Activated naive CD4-positive, alpha-beta T cell (primary cell): ENCODE data around the gene ZNF334.

ENCODE experiments used
- DNase-seq, 4 experiments: peaks; one replicate each; lab custom pipeline; 2025; lab: John Stamatoyannopoulos, UW

ZNF334 gene

DNA sequence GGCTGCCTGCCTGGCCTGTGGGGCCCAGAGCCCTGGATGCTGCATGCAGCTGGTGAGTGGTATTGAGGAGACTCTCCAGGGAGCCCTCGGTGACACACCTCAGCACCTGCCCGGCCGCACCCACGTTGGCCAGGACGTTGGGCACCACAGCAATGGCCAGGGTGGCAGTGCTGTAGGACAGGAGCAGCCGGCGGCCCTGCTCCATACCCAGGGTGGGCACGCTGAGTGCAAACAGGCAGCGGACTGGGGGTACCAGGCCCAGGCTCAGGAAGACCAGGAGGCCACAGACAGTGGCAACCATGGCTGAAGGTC is 32.4 kb upstream of the ZNF334 start:
- DNase-seq: no peak

DNA sequence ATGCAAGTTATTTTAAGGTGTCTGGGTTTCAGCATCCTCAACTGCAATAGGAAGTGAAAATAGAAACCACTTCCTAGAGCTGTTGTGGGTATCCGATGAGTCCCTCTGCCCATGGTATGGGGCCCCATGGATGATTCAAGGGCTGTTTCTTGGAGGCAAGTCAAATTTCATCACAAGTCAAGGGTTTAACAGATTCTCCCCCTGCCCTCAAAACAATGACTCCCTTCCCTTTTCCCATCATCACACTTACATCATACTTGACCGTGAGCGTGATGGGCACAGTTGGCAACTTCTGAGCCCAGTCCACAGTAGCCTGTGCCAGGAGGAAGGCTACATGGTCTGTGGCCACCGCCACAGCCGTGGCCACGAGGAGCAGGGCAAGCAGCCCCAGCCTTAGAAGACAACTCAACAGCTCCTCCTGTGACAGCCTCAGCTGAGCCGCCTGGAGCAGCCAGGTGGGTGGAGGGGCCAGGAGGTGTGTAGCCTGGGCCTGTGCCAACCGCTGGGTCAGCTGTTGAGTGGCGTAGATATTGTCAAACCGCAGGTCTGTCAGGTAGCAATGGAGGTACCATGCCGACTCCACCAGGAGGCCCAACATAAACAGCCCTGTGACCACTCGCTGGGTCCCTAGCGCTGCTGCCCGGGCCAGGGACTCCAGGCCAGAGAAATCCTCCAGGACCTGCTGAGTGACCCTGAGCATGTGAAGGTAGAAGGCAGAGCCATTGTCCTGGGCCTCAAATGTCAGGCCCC is 31.9 kb upstream of the ZNF334 start:
- DNase-seq: no peak

GRCh38 chr20:46544576-46544975 is 31.2 kb upstream of the ZNF334 start:
- no peak for DNase-seq

DNA sequence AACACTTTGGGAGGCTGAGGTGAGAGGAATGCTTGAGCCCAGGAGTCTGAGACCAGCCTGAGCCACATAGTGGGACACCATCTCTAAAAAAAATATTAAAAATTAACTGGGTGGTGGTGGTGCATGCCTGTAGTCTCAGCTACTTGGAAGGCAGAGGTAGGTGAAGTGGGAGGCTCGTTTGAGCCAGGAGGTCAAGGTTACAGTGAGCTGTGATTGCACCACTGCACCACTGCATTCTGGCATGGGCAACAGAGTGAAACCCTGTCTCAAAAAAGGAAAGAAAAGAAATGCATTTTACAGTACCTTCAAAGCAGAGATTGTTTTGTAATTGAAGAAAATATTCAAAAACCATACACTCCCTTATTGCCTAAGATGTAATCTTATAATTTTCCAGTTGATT is 30.6 kb upstream of the ZNF334 start:
- no peak for DNase-seq

DNA sequence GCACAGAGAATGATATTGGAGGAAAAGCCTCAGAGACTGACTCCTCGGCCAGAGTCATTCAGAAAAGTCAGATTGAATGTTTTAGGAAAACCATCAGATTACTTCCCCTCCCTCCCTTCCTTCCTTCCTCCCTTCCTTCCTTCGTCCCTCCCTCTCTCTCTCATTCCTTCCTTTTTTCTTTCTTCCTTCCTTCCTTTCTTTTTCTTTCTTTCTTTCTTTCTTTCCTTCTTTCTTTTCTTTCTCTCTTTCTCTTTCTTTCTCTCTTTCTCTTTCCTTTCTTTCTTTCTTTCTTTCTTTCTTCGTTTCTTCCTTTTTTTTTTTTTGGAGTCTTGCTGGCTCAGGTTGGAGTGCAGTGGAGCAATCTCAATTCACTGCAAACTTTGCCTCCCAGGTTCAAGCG is 29.7 kb upstream of the ZNF334 start:
- no peak for DNase-seq

GRCh38 chr20:46541229-46541935 is 28.0 kb upstream of the ZNF334 start:
- no peak for DNase-seq

GRCh38 chr20:46539113-46539512 is 25.8 kb upstream of the ZNF334 start:
- DNase-seq: no peak

- no peak for DNase-seq
Measured at GRCh38 chr20:46530640-46531039, 17.3 kb upstream of the ZNF334 start.

DNA sequence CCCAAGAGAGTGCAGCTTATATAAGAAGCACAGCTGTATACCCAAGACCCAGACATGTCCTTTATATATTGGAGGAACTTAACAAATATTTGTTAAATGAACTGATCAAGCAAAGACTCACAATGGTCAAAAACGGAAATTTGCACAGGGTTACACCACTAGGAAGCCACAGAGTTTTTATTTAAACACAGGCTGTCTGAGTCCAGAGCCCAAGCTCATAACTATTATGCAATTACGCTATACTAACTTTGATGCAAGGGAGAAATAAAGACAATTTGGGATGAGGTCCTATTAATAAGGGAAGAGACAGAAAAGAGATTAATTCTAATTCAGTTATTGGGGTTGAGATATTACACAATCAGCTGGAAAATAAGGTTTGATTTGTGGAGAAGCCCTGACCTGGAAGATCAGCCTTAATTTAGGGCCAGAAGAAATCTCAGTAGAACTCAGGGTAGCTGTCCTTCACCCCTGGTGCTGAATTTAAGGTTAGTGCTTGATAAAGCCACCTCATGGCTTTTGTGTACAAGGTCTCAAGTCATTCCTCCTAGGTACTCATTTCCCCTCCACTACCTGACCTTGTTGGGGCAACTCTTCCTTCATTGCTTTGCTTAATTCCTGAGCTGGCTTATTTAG is 10.5 kb upstream of the ZNF334 start:
- DNase-seq: no peak

GRCh38 chr20:46523108-46523507 is 9.7 kb upstream of the ZNF334 start:
- DNase-seq: no peak

DNA sequence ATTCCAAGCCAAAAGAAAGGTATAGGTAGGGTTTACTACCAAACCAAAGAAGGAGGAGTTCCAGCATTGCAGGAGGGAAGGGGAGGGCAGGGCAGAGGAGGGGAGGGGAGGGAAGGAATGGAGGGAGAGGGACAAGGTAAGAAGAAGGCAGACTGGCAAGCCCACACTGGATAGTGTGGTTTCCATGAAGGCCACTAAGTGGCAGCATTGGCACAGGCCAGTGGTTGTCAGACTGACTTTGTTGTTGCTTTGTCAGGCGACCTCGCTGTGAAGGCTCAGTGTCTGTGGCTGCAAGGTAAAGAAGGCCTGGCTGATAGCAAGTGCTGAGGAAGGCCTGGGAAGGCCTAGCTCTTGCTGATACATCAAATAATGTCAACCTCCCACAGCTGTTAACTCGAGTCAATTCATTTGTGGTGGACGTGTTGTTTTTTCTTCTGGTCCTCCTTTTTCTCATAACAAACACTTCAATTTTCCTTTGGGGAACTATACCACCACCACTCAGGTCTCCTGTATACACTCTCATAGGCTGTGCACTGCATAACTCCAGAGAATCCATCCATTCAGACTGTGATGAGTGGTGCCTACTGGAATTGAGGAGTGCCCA is 7.7 kb upstream of the ZNF334 start:
- no peak for DNase-seq

DNA sequence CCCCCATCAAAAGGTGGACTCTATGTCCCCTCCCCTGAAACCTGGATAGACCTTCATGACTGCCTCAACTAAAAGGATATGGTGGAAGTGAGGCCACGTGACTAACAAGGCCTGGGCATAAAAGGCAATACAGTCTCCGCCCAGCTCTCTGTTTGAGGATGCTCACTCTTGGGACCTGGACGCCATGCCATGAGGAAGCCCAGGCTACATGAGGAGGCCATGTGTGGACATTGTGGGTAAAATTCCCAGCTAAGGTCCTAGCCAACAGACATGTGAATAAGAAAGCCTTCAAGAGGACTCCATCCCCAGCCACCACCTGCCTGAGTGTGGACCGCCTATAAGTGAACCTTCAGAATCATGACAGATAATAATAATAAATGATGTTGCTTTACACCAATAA is 7.2 kb upstream of the ZNF334 start:
- no peak for DNase-seq

DNA sequence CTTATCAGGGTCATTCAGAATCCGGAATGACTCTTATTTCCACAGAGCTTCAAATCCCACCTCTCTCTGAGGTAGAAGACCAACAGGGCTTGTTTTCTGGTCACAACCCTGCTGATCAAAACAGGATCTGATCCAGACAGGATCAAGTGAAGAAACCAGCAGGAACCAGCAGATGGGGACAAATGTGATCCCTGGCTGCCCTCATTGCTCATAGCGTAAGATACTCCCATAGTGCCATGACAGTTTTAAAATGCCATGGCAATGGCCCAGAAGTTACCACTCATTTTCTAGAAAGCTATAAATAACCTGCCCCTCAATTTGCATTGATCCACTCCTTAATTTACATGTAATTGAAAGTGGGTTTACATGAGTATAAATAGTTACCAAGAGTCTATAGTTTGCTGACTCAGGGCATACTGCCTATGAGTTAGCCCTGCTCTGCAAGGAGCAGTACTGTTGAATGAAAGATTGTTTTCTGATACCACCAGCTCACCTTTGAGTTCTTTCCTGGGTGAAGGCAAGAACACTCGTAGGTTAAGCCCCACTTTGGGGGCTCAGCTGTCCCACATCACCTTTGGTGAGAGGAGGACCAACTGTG is 6.2 kb upstream of the ZNF334 start:
- DNase-seq: no peak

DNA sequence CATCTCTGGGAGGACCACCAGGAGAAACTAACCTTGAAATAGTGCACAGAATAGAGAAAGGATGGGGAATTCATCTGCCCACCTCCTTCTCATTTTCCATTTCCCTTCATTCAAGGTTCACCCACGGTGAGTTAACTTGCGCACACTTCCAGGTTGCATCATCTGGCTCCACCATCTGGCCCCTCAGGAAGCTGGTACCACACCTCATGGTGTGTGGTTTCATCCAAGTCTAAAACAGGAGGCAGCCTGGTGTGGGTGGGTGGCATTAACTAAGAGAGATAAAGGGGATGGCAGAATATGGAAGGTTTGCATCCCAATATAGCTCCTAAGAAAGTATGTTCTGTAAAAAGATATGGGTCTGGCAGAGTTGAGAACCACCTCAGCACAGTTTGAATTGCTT is 3.8 kb downstream of the ZNF334 start:
- DNase-seq: no peak

- no peak for DNase-seq
Measured at GRCh38 chr20:46507760-46508407, 5.5 kb downstream of the ZNF334 start.

- DNase-seq: no peak
Measured at GRCh38 chr20:46505506-46505905, 7.9 kb downstream of the ZNF334 start.

DNA sequence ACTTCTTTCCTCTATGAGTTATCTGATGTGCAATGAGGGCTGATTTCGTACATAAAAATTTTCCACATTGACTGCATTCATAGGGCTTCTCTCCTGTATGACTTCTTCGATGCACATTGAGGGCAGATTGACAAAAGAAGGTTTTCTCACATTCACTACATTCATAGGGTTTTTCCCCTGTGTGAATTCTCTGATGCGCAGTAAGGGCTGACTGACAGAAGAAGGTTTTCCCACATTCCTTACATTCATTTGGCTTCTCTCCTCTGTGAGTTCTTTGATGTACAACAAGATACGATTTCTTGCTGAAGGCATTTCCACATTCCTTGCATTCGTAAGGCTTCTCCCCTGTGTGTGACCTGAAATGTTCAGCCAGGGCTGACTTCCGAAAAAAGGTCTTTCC is 11.4 kb downstream of the ZNF334 start:
- no peak for DNase-seq

DNA sequence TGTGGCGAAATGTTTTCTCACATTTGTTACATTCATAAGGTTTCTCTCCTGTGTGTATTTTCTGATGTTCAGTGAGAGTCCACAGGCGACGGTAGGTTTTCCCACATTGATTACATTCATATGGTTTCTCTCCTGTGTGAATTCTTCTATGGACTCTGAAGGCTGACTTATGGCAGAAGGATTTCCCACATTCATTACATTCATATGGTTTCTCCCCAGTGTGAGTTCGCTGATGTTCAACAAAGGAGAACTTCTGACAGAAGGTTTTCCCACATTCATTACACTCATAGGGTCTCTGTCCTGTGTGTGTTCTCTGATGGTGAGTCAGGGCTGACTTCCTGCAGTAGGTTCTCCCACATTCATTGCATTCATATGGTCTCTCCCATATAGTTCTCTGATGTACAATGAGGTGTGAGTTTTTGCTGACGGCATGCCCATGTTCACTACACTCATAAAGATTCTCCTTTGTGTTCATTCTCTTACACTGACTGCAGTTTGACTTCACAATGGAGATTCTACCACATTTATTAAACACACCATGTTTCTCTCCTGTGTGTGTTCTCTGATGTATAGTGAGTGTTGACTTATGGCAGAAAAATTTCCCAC is 11.9 kb downstream of the ZNF334 start:
- DNase-seq: no peak

- DNase-seq: no peak
Measured at GRCh38 chr20:46494077-46494476, 19.3 kb downstream of the ZNF334 start.

DNA sequence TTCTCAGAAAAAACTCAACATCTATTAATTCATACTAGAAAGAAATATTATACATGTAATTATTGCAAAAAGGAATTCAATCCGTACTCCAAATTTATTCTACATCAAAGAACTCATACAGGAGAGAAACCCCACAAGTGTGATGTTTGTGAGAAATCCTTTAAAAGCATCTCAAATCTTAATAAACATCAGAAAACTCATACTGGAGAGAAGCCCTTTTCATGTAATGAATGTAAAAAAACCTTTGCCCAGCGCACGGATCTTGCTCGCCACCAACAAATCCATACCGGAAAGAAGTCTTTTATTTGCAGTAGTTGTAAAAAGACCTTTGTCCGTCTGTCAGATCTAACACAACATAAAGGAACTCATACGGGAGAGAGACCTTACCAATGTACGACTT is 22.0 kb downstream of the ZNF334 start:
- DNase-seq: no peak

DNA sequence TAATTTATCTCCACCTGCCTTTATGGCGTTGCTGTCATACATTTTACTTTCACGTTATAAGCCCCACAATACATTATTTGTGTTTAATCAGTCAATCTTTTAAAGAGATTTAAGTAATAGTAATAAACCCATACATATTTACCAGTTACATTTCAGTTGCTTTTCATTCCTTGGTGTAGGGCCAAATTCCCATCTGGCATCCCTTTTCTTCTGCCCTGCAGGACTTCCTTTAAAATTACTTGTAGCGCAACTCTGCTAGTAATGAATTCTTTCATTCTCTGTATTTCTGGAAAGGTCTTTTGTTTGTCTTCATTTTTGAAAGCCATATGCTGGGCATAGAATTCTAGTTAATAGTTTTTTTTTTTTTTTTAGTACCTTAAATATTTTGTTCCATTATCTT is 24.9 kb downstream of the ZNF334 start:
- DNase-seq: no peak

- no peak for DNase-seq
Measured at GRCh38 chr20:46487628-46488027, 25.7 kb downstream of the ZNF334 start.
